K562 (cell line): Measurements from ENCODE around the gene TMEM208. TPM values are rescaled to one million over a fixed set of nuclear protein-coding genes. Genes with fewer than 3 reads are reported as not detected.

Source experiments
- CTBP1 ChIP-seq: fragments of 450-650 bp; IDR thresholded peaks from 2 replicates; pipeline ENCODE4 v1.6.1; 2016; ENCODE audit warnings: borderline replicate concordance
- EP300 ChIP-seq: IDR thresholded peaks from 2 replicates; pipeline ENCODE4 v1.6.1; 2012; ENCODE audit warnings: low read length, improper control_type of control experiment
- FOXM1 ChIP-seq, 2 experiments: fragments of 450-650 bp in 1 of 2; sonication (generic) in 1 of 2; formaldehyde crosslinking in 1 of 2; IDR thresholded peaks; 2 replicates each; pipeline versions ENCODE4 v1.6.1 to v1.9.0; 2017 to 2022; ENCODE audit warnings: low read depth in 2 of 2, mild to moderate bottlenecking in 2 of 2, missing genetic modification reagents in 1 of 2, moderate library complexity in 1 of 2
- GTF2E2 ChIP-seq: fragments of 200-800 bp; sonication (Bioruptor generic); IDR thresholded peaks from 2 replicates; pipeline ENCODE4 v1.6.1; 2016; ENCODE audit warnings: missing genetic modification characterization, missing compliant biosample characterization
- HNRNPK ChIP-seq: fragments of 200-400 bp; formaldehyde crosslinking; IDR thresholded peaks from one replicate; pipeline ENCODE4 v1.6.1; 2018; ENCODE audit warnings: mild to moderate bottlenecking, low read depth, low read length; ENCODE audit not compliant: poor library complexity, severe bottlenecking
- IFI16 ChIP-seq: fragments of 250-450 bp; sonication (Bioruptor Pico); IDR thresholded peaks from 2 replicates; pipeline ENCODE4 v2.1.2; 2022; ENCODE audit warnings: mild to moderate bottlenecking, inconsistent platforms
- NRF1 ChIP-seq, 2 experiments: fragments of 450-650 bp; IDR thresholded peaks in 1 of 2; conservative IDR thresholded peaks in 1 of 2; 2 replicates each; pipeline ENCODE4 v1.6.1; 2014; ENCODE audit warnings: mild to moderate bottlenecking in 2 of 2
- PHF21A ChIP-seq: fragments of 450-650 bp; IDR thresholded peaks from 2 replicates; pipeline ENCODE4 v1.6.1; 2017; ENCODE audit warnings: low read depth, borderline replicate concordance
- RUNX1 ChIP-seq: sonication (generic); IDR thresholded peaks from 2 replicates; pipeline ENCODE4 v1.6.1; 2016; ENCODE audit warnings: antibody characterized with exemption, low read depth
- SMAD3 ChIP-seq: fragments of 450-650 bp; formaldehyde crosslinking; conservative IDR thresholded peaks from 2 replicates; pipeline ENCODE4 v1.4.0; 2020; ENCODE audit warnings: mild to moderate bottlenecking
- YY1 ChIP-seq, 3 experiments: IDR thresholded peaks; 2 replicates each; pipeline ENCODE4 v1.6.1; 2011; ENCODE audit warnings: low read length in 2 of 3, mild to moderate bottlenecking in 2 of 3, moderate library complexity in 2 of 3, borderline replicate concordance in 1 of 3, control low read depth in 1 of 3, low read depth in 1 of 3; ENCODE audit not compliant: insufficient read depth in 3 of 3, insufficient replicate concordance in 2 of 3, control insufficient read depth in 1 of 3, insufficient read length in 1 of 3; ENCODE audit errors: extremely low read depth in 1 of 3
- ZNF717 ChIP-seq: fragments of 250-450 bp; sonication (Bioruptor Pico); IDR thresholded peaks from 2 replicates; pipeline ENCODE4 v1.5.0; 2021
- polyA plus RNA-seq, 8 experiments: library from polyadenylated mRNA; depleted of rRNA in 4 of 8; stranded (reverse) in 5 of 8; unstranded in 3 of 8; fragments of >200 nt; fragmentation: Nextera tagmentation in 2 of 8; fragmentation: Illumina TruSeq in 1 of 8; extraction: Ambion mirVana in 2 of 8; extraction: Trizol in 1 of 8; gene quantifications; 2 replicates each; pipeline versions ENCODE4 v1.2.1 to v1.2.3, GENCODE V29; 2011 to 2014; ENCODE audit warnings: inconsistent platforms in 1 of 8, missing spikeins in 1 of 8
- total RNA-seq, 7 experiments: library from RNA; depleted of rRNA in 6 of 7; stranded (reverse); fragments of >200 nt in 6 of 7; fragmentation: Illumina TruSeq in 2 of 7; extraction: Trizol in 2 of 7; gene quantifications; 2 replicates each; pipeline versions ENCODE4 v1.2.1 to v1.2.3, GENCODE V29; 2011 to 2021; ENCODE audit warnings: low replicate concordance in 1 of 7
- TF ChIP-seq, protein P1 (sequence below), 2 experiments: fragments of 150-350 bp in 1 of 2; IDR thresholded peaks; 2 replicates each; pipeline ENCODE4 v1.6.1; 2012 to 2016; ENCODE audit warnings: low read depth in 2 of 2, low read length in 2 of 2, mild to moderate bottlenecking in 1 of 2, moderate library complexity in 1 of 2
- TF ChIP-seq, protein P2 (sequence below), 2 experiments: fragments of 450-650 bp; conservative IDR thresholded peaks; 2 replicates each; pipeline ENCODE4 v1.6.1; 2017; ENCODE audit warnings: mild to moderate bottlenecking in 2 of 2, moderate library complexity in 2 of 2
- TF ChIP-seq, protein P3 (sequence below): fragments of 250-450 bp; sonication (Bioruptor Pico); IDR thresholded peaks from 2 replicates; pipeline ENCODE4 v1.5.0; 2020; ENCODE audit warnings: mild to moderate bottlenecking, borderline replicate concordance
- TF ChIP-seq, protein P4 (sequence below), 2 experiments: fragments of 200-800 bp in 1 of 2; sonication (Bioruptor generic) in 1 of 2; sonication (generic) in 1 of 2; formaldehyde crosslinking in 1 of 2; IDR thresholded peaks in 1 of 2; conservative IDR thresholded peaks in 1 of 2; 2 replicates each; pipeline versions ENCODE4 v1.5.0 to v1.6.1; 2016 to 2020; ENCODE audit warnings: missing compliant biosample characterization in 1 of 2, missing genetic modification characterization in 1 of 2, missing genetic modification reagents in 1 of 2

TMEM208 gene
- total and polyA plus RNA-seq, 9 of the 15 experiments (the other 6 are each of a cell fraction or from before 2014, with no cell fraction given): 31.8 to 239 (median 54.3) TPM

DNA sequence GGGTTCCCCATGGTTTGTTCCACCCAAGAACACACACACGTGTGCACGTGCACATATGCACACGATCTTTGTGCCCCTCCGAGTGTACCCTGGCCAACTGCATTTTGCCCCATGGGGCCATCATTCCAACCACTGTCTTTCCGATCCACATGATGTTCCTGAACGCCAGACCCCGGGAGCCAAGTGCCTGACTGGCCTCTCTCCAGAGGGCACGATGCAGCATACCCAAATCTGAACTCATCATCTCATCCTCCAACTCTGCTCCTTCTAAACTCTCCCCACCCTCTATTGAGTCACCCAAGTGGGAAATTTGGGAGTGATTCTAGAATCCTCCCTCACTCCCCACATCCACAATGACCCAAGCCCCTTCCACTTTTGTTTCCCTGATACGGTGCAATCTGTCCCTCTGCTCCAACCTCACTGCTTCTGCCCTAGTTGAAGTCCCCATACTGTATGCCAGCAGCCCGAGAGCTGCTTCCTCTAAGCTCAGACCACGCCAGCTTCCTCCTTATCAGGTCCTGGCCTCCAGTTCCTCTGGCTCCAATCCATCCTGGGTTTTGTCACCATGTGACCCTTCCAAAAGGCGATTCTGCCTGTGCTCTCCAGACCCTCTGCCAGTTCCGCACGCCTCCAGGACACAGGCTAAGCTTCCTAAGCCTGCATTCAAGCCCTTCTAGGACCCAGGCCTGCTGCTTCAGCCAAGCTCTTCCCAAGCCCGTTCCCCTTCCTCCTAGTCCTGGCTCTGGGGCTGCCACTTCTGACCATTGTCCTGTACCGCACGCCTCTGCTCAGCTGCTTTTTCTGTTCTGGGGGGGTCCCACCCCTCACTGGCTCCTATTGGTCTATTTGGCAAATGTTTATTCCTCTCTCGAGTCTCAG, 10.1 kb upstream of the TMEM208 start (continued):
- TF ChIP-seq, protein P1, sequence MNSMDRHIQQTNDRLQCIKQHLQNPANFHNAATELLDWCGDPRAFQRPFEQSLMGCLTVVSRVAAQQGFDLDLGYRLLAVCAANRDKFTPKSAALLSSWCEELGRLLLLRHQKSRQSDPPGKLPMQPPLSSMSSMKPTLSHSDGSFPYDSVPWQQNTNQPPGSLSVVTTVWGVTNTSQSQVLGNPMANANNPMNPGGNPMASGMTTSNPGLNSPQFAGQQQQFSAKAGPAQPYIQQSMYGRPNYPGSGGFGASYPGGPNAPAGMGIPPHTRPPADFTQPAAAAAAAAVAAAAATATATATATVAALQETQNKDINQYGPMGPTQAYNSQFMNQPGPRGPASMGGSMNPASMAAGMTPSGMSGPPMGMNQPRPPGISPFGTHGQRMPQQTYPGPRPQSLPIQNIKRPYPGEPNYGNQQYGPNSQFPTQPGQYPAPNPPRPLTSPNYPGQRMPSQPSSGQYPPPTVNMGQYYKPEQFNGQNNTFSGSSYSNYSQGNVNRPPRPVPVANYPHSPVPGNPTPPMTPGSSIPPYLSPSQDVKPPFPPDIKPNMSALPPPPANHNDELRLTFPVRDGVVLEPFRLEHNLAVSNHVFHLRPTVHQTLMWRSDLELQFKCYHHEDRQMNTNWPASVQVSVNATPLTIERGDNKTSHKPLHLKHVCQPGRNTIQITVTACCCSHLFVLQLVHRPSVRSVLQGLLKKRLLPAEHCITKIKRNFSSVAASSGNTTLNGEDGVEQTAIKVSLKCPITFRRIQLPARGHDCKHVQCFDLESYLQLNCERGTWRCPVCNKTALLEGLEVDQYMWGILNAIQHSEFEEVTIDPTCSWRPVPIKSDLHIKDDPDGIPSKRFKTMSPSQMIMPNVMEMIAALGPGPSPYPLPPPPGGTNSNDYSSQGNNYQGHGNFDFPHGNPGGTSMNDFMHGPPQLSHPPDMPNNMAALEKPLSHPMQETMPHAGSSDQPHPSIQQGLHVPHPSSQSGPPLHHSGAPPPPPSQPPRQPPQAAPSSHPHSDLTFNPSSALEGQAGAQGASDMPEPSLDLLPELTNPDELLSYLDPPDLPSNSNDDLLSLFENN (IDR thresholded peaks at IDR 0.05; ENCODE audit: low read depth in 2 of 2, low read length in 2 of 2): no peak
- TF ChIP-seq HNRNPK (no peak), FOXM1 (IDR thresholded peaks at IDR 0.05; ENCODE audit: low read depth) (no peak), FOXM1 (CRISPR knock-in tag; IDR thresholded peaks at IDR 0.05; ENCODE audit: low read depth) (no peak), SMAD3 (CRISPR knock-in tag) (no peak), IFI16 (CRISPR knock-in tag) (no peak), RUNX1 (no peak), EP300 (0 out of 2 replicates have a peak, but pooled peaks have one; percentile 31), NRF1 (conservative IDR thresholded peaks at IDR 0.05 in 1 of 2, IDR thresholded peaks at IDR 0.05 in 1 of 2) (peak in 1 of 2 experiments; percentile 21; a peak in 1 of 4 replicates), ZNF717 (no peak), PHF21A (no peak), GTF2E2 (tag) (no peak), CTBP1 (peak; percentile 65; the same call in 1 of the 2 replicates), YY1 (IDR thresholded peaks at IDR 0.05; ENCODE audit: borderline replicate concordance in 1 of 3, control insufficient read depth in 1 of 3, extremely low read depth in 1 of 3, insufficient read depth in 3 of 3, insufficient read length in 1 of 3, insufficient replicate concordance in 2 of 3, low read depth in 1 of 3, low read length in 2 of 3) (no peak)
- TF ChIP-seq, protein P2, sequence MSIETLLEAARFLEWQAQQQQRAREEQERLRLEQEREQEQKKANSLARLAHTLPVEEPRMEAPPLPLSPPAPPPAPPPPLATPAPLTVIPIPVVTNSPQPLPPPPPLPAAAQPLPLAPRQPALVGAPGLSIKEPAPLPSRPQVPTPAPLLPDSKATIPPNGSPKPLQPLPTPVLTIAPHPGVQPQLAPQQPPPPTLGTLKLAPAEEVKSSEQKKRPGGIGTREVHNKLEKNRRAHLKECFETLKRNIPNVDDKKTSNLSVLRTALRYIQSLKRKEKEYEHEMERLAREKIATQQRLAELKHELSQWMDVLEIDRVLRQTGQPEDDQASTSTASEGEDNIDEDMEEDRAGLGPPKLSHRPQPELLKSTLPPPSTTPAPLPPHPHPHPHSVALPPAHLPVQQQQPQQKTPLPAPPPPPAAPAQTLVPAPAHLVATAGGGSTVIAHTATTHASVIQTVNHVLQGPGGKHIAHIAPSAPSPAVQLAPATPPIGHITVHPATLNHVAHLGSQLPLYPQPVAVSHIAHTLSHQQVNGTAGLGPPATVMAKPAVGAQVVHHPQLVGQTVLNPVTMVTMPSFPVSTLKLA (conservative IDR thresholded peaks at IDR 0.05): peak in 1 of 2 experiments; percentile 62; a peak in 2 of 4 replicates
- TF ChIP-seq, protein P3, sequence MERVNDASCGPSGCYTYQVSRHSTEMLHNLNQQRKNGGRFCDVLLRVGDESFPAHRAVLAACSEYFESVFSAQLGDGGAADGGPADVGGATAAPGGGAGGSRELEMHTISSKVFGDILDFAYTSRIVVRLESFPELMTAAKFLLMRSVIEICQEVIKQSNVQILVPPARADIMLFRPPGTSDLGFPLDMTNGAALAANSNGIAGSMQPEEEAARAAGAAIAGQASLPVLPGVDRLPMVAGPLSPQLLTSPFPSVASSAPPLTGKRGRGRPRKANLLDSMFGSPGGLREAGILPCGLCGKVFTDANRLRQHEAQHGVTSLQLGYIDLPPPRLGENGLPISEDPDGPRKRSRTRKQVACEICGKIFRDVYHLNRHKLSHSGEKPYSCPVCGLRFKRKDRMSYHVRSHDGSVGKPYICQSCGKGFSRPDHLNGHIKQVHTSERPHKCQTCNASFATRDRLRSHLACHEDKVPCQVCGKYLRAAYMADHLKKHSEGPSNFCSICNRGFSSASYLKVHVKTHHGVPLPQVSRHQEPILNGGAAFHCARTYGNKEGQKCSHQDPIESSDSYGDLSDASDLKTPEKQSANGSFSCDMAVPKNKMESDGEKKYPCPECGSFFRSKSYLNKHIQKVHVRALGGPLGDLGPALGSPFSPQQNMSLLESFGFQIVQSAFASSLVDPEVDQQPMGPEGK (CRISPR knock-in tag): no peak
- TF ChIP-seq, protein P4, sequence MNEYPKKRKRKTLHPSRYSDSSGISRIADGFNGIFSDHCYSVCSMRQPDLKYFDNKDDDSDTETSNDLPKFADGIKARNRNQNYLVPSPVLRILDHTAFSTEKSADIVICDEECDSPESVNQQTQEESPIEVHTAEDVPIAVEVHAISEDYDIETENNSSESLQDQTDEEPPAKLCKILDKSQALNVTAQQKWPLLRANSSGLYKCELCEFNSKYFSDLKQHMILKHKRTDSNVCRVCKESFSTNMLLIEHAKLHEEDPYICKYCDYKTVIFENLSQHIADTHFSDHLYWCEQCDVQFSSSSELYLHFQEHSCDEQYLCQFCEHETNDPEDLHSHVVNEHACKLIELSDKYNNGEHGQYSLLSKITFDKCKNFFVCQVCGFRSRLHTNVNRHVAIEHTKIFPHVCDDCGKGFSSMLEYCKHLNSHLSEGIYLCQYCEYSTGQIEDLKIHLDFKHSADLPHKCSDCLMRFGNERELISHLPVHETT (CRISPR knock-in tag; conservative IDR thresholded peaks at IDR 0.05 in 1 of 2, IDR thresholded peaks at IDR 0.05 in 1 of 2): peak in 1 of 2 experiments; percentile 19; a peak in 1 of 4 replicates
